Chondrocyte (in vitro differentiated cells): Measurements from ENCODE around the gene IFT43. TPM values are rescaled to one million over a fixed set of nuclear protein-coding genes. Genes with fewer than 3 reads are reported as not detected.

Source experiments
- DNase-seq: peaks from one replicate; pipeline ENCODE4 v3.0.0; 2021; ENCODE audit warnings: mixed read lengths, low spot score
- H3K27ac Mint-ChIP-seq: one replicate; pipeline ENCODE4 v1.8.0; 2021; ENCODE audit warnings: mild to moderate bottlenecking, moderate library complexity, mixed read lengths; ENCODE audit not compliant: unreplicated experiment
- H3K27me3 Mint-ChIP-seq: 2 replicates; pipeline ENCODE4 v1.8.0; 2021; ENCODE audit warnings: low read depth, mixed read lengths
- H3K36me3 Mint-ChIP-seq: 2 replicates; pipeline ENCODE4 v1.8.0; 2021; ENCODE audit warnings: low read depth, mixed read lengths
- H3K4me1 Mint-ChIP-seq: 2 replicates; pipeline ENCODE4 v1.8.0; 2021; ENCODE audit warnings: low read depth, mild to moderate bottlenecking, mixed read lengths
- H3K4me3 Mint-ChIP-seq: one replicate; pipeline ENCODE4 v1.8.0; 2021; ENCODE audit warnings: mild to moderate bottlenecking, moderate library complexity, mixed read lengths; ENCODE audit not compliant: unreplicated experiment
- H3K9me3 Mint-ChIP-seq: 2 replicates; pipeline ENCODE4 v1.8.0; 2021; ENCODE audit warnings: low read depth, mixed read lengths
- CTCF ChIP-seq: fragments of 200-600 bp; sonication (generic); IDR thresholded peaks from 2 replicates; pipeline ENCODE4 v1.5.0; 2021; ENCODE audit warnings: antibody characterized with exemption, mild to moderate bottlenecking, moderate library complexity
- total RNA-seq: library from RNA; stranded (reverse); gene quantifications from 3 replicates; pipeline ENCODE4 v1.2.1, GENCODE V29; 2021

IFT43 gene
- total RNA-seq, 1 donor from 2014 or later, result 28.2 TPM

DNA sequence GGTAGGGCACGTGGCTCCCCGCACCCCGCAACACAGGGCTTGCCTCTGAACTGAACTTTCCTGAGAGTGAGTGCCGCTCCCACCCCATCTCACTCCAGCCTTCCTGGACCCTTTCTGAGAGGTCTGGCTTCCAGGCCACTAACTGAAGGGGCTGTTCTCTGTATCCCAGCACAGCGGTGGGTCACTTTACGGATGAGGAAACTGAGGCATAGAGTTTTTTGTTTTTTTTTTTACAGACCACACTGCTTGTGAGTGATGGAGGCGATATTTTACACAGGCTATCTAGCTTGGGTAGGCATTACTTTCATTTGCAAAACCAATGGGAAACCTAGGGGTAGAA lies 2.6 kb upstream of the IFT43 start:
- Mint-ChIP-seq H3K4me3 (peak overlapping the region; percentile 80), H3K27me3 (no peaks in the 10 kb centered on the region), H3K36me3 (peaks cover 4% of the 10 kb centered on the region), H3K9me3 (no peaks in the 10 kb centered on the region), H3K27ac (peak overlapping the region; percentile 84), H3K4me1 (peaks cover 60% of the 10 kb centered on the region)
- no peak for DNase-seq
- TF ChIP-seq CTCF, result no peak

- no peak for DNase-seq
- Mint-ChIP-seq H3K4me3 (no peak overlapping the region), H3K27me3 (no peaks in the 10 kb centered on the region)
Observed at GRCh38 chr14:75984674-75985073, 889 bp upstream of the IFT43 start.

GRCh38 chr14:75986439-75986765 lies 839 bp downstream of the IFT43 start:
- Mint-ChIP-seq H3K27ac (peak overlapping the region; percentile 94), H3K27me3 (no peaks in the 10 kb centered on the region), H3K4me3 (peak overlapping the region; percentile 91), H3K4me1 (peaks cover 36% of the 10 kb centered on the region), H3K9me3 (no peaks in the 10 kb centered on the region), H3K36me3 (peaks cover 5% of the 10 kb centered on the region)
- no peak for TF ChIP-seq CTCF
- no peak for DNase-seq

More at GRCh38 chr14:75984674-75985073, 889 bp upstream of the IFT43 start:
- no peak for TF ChIP-seq CTCF
- Mint-ChIP-seq H3K9me3 (no peaks in the 10 kb centered on the region), H3K4me1 (peaks cover 43% of the 10 kb centered on the region), H3K36me3 (peaks cover 1% of the 10 kb centered on the region), H3K27ac (peak overlapping the region; percentile 68)

DNA sequence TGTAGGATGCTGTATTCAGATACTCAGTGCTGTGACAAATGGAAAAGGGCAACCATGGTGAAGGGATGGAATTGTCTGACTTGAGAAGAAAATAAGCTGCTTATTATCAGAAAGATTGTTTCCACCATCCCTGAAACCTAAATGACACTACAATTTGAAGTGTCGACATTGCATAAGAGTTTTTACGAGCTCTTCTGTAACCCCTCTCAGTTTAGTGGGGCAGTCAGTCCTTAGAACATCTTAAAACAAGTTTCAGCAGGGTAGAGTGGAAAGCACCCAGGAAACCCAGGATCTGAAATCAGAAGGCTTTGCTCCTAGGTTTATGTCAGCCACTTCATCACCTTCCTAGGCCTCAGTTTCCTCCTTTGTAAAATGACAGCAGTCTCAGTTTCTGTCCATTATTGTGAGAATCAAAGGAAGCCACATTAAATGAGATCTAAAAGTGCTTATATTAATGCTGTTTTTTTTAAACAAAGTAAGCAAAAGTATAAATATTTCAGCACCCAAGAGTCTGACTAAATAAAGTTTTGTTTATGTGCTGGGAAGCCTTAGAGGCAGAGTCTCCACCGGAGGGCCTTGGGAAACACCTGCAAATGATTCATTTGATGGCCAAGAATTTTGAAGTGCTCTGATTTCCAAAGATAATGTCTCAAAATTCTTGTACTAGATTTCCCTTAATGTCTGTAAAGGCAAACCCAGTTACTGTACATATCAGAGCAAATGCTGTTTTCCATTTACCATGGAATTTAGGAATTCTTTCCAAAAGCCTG lies 1.8 kb downstream of the IFT43 start:
- H3K4me1 Mint-ChIP-seq, result peaks cover 39% of the 10 kb centered on the region
- DNase-seq, result no peak
- no peaks in the 10 kb centered on the region for H3K27me3 Mint-ChIP-seq
- peaks cover 8% of the 10 kb centered on the region for H3K36me3 Mint-ChIP-seq
- H3K9me3 Mint-ChIP-seq, result no peaks in the 10 kb centered on the region
- no peak for TF ChIP-seq CTCF
- H3K4me3 Mint-ChIP-seq, result no peak overlapping the region
- H3K27ac Mint-ChIP-seq, result no peak overlapping the region

- Mint-ChIP-seq H3K9me3 (no peaks in the 10 kb centered on the region), H3K27ac (no peak overlapping the region), H3K36me3 (peaks cover 13% of the 10 kb centered on the region), H3K27me3 (no peaks in the 10 kb centered on the region), H3K4me3 (no peak overlapping the region), H3K4me1 (peaks cover 44% of the 10 kb centered on the region)
- no peak for DNase-seq
- TF ChIP-seq CTCF, result no peak
Observed at GRCh38 chr14:75989134-75989533, 3.6 kb downstream of the IFT43 start.
